ENCODE data around the gene FKBP15.

- no peak for TF ChIP-seq ZBTB7A (tag by site-specific recombination; IDR thresholded peaks at IDR 0.05; ENCODE audit: low read depth)
- TF ChIP-seq CTCF (tag by site-specific recombination; IDR thresholded peaks at IDR 0.05) = no peak
- TF ChIP-seq PRDM10 (tag by site-specific recombination; IDR thresholded peaks at IDR 0.05) = no peak
- TF ChIP-seq YY1 (tag by site-specific recombination; IDR thresholded peaks at IDR 0.05) = no peak
- no peak for TF ChIP-seq ZNF274 (IDR thresholded peaks at IDR 0.05; ENCODE audit: low read length)
- TF ChIP-seq ZNF274 (tag by site-specific recombination; IDR thresholded peaks at IDR 0.05; ENCODE audit: borderline replicate concordance) = no peak
- no peak for TF ChIP-seq ZNF654 (tag by site-specific recombination; IDR thresholded peaks at IDR 0.05; ENCODE audit: low read depth)
- TF ChIP-seq ZNF174 (tag by site-specific recombination; IDR thresholded peaks at IDR 0.05) = no peak
- no peak for TF ChIP-seq ZNF561 (tag by site-specific recombination; IDR thresholded peaks at IDR 0.05; ENCODE audit: borderline replicate concordance)
- no peak for TF ChIP-seq REST (tag by site-specific recombination; IDR thresholded peaks at IDR 0.05)
- TF ChIP-seq ELK4 (IDR thresholded peaks at IDR 0.05; ENCODE audit: borderline replicate concordance, low read depth, low read length) = no peak
- TF ChIP-seq SP2 (tag by site-specific recombination; IDR thresholded peaks at IDR 0.05) = no peak
- TF ChIP-seq SCRT2 (tag by site-specific recombination; IDR thresholded peaks at IDR 0.05) = no peak
Observed at GRCh38 chr9:113220467-113221002, 542 bp downstream of the FKBP15 start.

Measured in HEK293 (cell line).